Measurements from ENCODE around the gene IKZF4. TPM values are rescaled to one million over a fixed set of nuclear protein-coding genes. Genes with fewer than 3 reads are reported as not detected.

Gene IKZF4
- total RNA-seq, 1 experiment from 2014 or later = 13.9 TPM

- peaks cover 8 to 15% of the 10 kb centered on the region in 2 experiments for H3K4me1 Mint-ChIP-seq
- no peaks in the 10 kb centered on the region for H3K79me1 ChIP-seq (ENCODE audit: insufficient read depth, low read depth, low read length, poor library complexity, severe bottlenecking)
- H4K5ac ChIP-seq (ENCODE audit: insufficient read length, low read depth, low read length) = peak overlapping the region; percentile 9
- H3K18ac ChIP-seq (ENCODE audit: insufficient read length, low read depth, low read length) = peak overlapping the region; percentile 89
- H3K4ac ChIP-seq (ENCODE audit: low read depth, low read length) = no peak overlapping the region
- H3K9me3 Mint-ChIP-seq = no peaks in the 10 kb centered on the region
- H2BK15ac ChIP-seq (ENCODE audit: low read depth, low read length) = no peak overlapping the region
- peaks cover 11 to 27% (median 20%) of the 10 kb centered on the region in 3 experiments for H3K36me3 Mint-ChIP-seq (ENCODE audit: insufficient read depth in 1 of 3, low read depth in 3 of 3)
- no peak overlapping the region for H3K23ac ChIP-seq (ENCODE audit: insufficient read length, low read depth, low read length)
- WGBS (ENCODE audit: extremely low coverage, insufficient read length, low lambda C conversion rate) = no CpG with 5 or more reads among the region's 44 CpGs
- peak overlapping the region; percentile 77 to 95 (median 95) for H3K27ac Mint-ChIP-seq
- H3K27me3 Mint-ChIP-seq (ENCODE audit: low read depth) = no peaks in the 10 kb centered on the region
- H2BK20ac ChIP-seq (ENCODE audit: low read depth, low read length, poor library complexity, severe bottlenecking) = no peak overlapping the region
- H3K9ac ChIP-seq (ENCODE audit: extremely low read depth, insufficient read length, low read length) = peak overlapping the region; percentile 87
- peak overlapping the region; percentile 75 to 89 for H3K4me3 Mint-ChIP-seq
- no peak overlapping the region for H2BK120ac ChIP-seq (ENCODE audit: low read depth, low read length, poor library complexity, severe bottlenecking)
- peak overlapping the region; percentile 71 for H3T11ph ChIP-seq (ENCODE audit: low read length)
- no peaks in the 10 kb centered on the region for H3K4me1 ChIP-seq (ENCODE audit: insufficient read depth, low read length)
- H3K23me2 ChIP-seq (ENCODE audit: insufficient read length, low read depth, low read length, poor library complexity, severe bottlenecking) = peaks cover 7% of the 10 kb centered on the region
- H3K14ac ChIP-seq (ENCODE audit: insufficient read depth, low read length) = peak overlapping the region; percentile 96
- no peaks in the 10 kb centered on the region for H3K79me2 ChIP-seq (ENCODE audit: insufficient read depth, low read length)
- no peaks in the 10 kb centered on the region for H4K20me1 ChIP-seq (ENCODE audit: control insufficient read depth, insufficient read depth, insufficient read length)
- peak overlapping the region; percentile 97 for H3K4me2 ChIP-seq (ENCODE audit: insufficient read depth, insufficient read length, low read length)
- H2AK5ac ChIP-seq (ENCODE audit: insufficient read length, low read length) = no peak overlapping the region
- no peak for TF ChIP-seq CTCF (conservative IDR thresholded peaks at IDR 0.05)
- DNase-seq = peak; percentile 91
- no peaks in the 10 kb centered on the region for H3K9me3 ChIP-seq (ENCODE audit: control insufficient read depth, low read depth, low read length)
- H3K56ac ChIP-seq (ENCODE audit: insufficient read length, low read depth, low read length) = no peak overlapping the region
- H3K27me3 ChIP-seq (ENCODE audit: insufficient read depth, low read length) = no peaks in the 10 kb centered on the region
- H2BK12ac ChIP-seq (ENCODE audit: insufficient read length, low read depth, low read length) = no peak overlapping the region
- peak overlapping the region; percentile 65 for H2AFZ ChIP-seq (ENCODE audit: low read length)
- H4K91ac ChIP-seq (ENCODE audit: insufficient read length, low read depth, low read length) = no peak overlapping the region
- no peak overlapping the region for H4K8ac ChIP-seq (replicated peaks; ENCODE audit: insufficient read length, low read depth, low read length)
- no peak overlapping the region for H3K27ac ChIP-seq (ENCODE audit: insufficient read length, low read depth, low read length)
- no peak overlapping the region for H2BK5ac ChIP-seq (ENCODE audit: insufficient read length, low read length)
Measured at GRCh38 chr12:56007564-56008559, 13.0 kb upstream of the IKZF4 start.
